ENCODE measurements around the gene CDCA4.

Gene CDCA4

DNA sequence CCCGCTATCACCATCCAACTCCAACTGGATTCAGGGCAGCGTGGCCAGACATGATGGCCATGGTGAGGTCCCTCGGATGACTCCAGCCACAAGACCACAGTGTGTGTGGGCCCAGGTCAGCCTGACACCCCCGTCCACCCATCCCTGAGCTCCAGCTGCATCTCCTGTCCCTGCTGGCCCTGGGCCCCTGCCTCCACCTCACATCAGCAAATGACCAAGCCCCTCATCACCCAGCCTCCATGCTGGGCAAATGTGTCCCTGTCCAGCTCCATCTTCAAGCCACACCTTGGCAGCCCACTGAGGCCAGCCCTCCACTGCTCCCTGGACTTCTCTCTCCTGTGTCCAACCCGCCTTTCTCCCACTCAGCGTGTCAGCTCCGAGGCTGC is 41.2 kb upstream of the CDCA4 start:
- DNase-seq (ENCODE audit: low read depth) = no peak
- no peak overlapping the region for H3K4me3 ChIP-seq (ENCODE audit: low read depth, low read length)
- TF ChIP-seq, protein P1, sequence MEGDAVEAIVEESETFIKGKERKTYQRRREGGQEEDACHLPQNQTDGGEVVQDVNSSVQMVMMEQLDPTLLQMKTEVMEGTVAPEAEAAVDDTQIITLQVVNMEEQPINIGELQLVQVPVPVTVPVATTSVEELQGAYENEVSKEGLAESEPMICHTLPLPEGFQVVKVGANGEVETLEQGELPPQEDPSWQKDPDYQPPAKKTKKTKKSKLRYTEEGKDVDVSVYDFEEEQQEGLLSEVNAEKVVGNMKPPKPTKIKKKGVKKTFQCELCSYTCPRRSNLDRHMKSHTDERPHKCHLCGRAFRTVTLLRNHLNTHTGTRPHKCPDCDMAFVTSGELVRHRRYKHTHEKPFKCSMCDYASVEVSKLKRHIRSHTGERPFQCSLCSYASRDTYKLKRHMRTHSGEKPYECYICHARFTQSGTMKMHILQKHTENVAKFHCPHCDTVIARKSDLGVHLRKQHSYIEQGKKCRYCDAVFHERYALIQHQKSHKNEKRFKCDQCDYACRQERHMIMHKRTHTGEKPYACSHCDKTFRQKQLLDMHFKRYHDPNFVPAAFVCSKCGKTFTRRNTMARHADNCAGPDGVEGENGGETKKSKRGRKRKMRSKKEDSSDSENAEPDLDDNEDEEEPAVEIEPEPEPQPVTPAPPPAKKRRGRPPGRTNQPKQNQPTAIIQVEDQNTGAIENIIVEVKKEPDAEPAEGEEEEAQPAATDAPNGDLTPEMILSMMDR (IDR thresholded peaks at IDR 0.05; ENCODE audit: low read depth, low read length, missing control alignments) = no peak

DNA sequence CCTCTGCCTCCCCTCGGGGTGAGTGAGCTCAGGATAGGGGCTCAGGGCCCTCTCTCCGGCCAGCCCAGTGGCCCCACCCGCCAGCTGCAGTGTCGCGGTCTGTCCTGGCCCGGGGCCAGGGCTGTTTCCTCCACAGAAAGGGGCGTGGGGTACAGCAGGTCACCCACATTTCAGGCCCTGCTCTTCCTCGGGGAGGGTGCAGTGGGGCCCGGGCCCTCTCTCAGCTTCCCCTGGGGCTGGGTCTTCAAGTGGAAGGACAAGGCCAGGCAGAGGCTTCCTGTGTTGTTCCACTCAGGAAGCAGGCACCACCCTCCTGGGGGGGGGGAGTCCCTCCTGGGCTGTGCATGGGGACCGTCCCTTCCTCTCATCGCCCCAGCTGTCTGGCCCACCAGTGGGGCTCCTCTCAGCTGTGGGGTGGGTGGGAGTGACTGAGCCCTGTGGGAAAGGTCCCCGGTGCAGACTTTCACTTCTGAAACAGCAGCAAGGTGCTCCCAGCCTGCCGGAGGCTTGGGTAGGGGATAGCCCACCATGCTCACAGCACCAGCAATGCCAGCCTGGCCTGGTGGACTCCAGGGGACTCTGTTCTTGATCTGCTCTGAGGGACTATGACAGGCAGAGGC is 40.7 kb upstream of the CDCA4 start:
- TF ChIP-seq, protein P1 (IDR thresholded peaks at IDR 0.05; ENCODE audit: low read depth, low read length, missing control alignments) = no peak
- in situ Hi-C loops (cut with HindIII; ENCODE audit: low sequenced_read_pairs) = no loop called here
- no peak for DNase-seq (ENCODE audit: low read depth)
- H3K4me3 ChIP-seq (ENCODE audit: low read depth, low read length) = no peak overlapping the region

More for the DNA sequence above, 41.2 kb upstream of the CDCA4 start:
- in situ Hi-C loops (cut with HindIII; ENCODE audit: low sequenced_read_pairs) = no loop called here

DNA sequence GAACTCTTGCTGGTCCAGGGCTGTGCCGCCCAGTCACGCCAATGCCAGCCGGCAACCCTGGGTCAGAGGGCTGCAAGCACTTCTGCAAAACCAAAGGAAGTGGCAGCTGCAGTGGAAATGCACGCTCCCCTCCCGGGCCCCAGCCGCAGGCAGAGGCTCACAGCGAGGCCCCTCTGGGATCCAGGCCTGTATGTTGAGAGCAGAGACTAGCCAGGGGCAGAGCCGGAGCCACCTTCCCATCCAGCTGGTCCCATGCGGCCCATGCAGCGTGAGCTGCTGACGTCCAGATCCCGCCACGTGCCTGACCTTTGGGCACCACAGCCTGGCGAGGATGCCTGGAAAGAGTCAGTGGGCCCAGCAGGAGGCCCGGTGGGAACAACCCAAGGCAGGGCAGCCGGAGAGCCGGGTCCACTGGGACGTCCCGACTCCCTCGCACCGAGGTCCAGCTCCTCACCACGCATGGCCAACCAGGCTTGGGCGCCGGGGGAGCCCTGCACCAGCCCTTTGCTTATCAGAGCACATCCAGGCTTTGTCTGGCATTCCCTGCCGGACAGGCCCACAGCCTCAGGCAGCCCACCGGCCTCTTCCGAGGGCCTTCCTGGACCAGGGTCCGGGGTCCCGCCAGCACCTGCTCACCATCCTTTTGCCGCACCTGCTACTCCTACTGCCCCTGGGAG is 40.0 kb upstream of the CDCA4 start:
- H3K4me3 ChIP-seq (ENCODE audit: low read depth, low read length) = no peak overlapping the region
- in situ Hi-C loops (cut with HindIII; ENCODE audit: low sequenced_read_pairs) = no loop called here
- TF ChIP-seq, protein P1 (IDR thresholded peaks at IDR 0.05; ENCODE audit: low read depth, low read length, missing control alignments) = no peak
- no peak for DNase-seq (ENCODE audit: low read depth)

DNA sequence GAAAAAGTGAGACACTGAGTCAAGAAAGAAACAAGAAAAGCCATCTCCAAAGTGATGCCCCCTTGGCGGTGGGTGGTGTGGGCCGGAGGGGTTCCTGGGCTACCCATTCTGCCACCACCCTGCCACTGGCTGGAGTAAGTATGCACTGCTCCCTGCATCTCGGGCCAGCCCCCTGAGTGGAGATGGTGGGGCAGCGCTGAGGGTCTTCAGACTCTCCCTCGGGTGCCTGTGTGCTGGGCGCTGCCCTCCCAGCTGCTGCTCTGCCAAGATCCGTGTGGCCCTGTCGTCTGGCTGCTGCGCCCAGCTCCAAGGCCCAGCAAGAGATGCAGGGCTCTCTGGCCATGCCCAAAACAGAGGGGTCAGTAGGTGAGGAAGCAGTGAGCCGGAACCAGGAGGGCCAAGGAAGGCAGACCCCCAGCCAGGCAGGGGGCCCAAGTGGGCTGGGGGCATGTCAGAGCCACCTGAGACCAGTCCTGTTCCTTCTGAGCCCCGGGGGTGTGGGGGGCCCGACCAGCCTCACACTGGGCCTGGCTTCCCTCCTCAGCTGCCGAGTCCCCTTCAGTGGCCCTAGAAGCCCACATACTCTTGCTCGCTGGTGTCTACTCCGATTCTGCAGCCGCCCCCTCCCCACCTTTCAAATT is 39.2 kb upstream of the CDCA4 start:
- no peak for DNase-seq (ENCODE audit: low read depth)
- in situ Hi-C loops (cut with HindIII; ENCODE audit: low sequenced_read_pairs) = loop anchor here (5.0 to 10.0 kb wide), 3 partner anchors 123 to 235 kb away; no protein-coding TSS in a partner anchor
- TF ChIP-seq, protein P1 (IDR thresholded peaks at IDR 0.05; ENCODE audit: low read depth, low read length, missing control alignments) = no peak
- H3K4me3 ChIP-seq (ENCODE audit: low read depth, low read length) = no peak overlapping the region

DNA sequence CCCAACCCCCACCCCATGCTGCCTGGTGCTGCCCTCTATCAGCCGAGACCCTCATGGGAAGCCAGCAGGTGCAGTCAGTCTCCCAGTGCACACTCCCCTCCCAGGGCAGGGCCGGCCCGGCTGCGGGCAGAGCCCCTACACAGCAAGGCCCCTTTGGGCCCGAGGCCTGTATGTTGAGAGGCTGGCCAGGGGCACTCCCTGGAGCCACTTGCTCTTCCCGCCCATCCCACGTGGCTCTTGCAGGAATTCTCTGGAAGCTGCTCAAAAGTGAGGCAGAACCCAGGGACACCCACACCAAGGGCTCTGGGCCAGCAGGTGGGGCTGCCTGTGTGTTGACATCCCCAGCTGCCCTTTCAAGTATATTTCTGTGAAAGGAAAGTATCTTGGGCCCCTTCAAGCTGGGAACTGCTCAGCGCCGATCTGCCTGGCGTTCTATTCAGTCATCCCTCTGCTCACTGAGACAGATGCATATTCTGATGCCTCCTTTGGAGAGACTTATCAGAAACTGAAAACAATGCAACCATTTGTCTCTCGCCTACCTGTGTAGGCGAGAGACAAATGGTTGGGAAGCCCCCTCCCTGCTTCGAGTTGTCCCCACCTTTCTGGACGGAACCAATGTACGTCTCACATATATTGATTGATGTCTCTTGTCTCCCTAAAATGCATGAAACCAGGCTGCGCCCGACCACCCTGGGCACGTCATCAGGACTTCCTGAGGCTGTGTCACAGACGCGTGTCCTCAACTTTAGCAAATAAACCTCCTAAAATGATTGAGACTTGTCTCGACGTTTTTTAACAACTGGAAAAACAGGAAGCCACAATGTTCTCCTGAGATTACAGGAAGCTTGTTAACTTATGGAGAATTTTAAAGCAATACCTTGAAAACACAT is 38.4 kb upstream of the CDCA4 start:
- no peak overlapping the region for H3K4me3 ChIP-seq (ENCODE audit: low read depth, low read length)
- in situ Hi-C loops (cut with HindIII; ENCODE audit: low sequenced_read_pairs) = loop anchor here (5.0 to 10.0 kb wide), 3 partner anchors 122 to 234 kb away; no protein-coding TSS in a partner anchor
- TF ChIP-seq, protein P1 (IDR thresholded peaks at IDR 0.05; ENCODE audit: low read depth, low read length, missing control alignments) = no peak

DNA sequence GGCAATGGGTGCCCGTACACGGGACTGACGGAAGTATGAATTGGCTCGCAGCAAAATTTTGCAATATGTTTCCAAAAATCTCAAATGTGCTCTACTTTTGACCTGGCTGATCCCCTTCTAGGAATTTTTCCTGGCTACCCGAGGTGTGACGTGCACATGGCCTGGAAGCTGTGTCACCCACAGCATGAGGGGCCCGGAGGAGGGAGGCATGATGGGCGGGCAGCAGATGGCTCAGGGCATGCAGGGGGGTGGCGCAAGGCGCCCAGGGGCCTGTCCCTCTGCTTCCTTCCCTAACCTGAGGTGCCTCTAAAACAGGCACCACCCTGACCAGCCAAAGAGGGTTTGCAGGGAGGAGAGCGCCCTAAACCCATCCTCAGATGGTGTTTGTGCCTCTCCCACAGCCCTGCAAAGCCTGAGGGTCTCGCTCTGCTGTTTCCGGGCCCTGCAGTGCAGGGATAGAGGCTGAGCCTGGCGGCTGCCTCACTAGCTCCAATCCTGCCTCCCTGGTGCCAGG is 37.7 kb upstream of the CDCA4 start:
- TF ChIP-seq, protein P1 (IDR thresholded peaks at IDR 0.05; ENCODE audit: low read depth, low read length, missing control alignments) = no peak
- DNase-seq (ENCODE audit: low read depth) = no peak
- in situ Hi-C loops (cut with HindIII; ENCODE audit: low sequenced_read_pairs) = loop anchor here (5.0 to 10.0 kb wide), 3 partner anchors 121 to 234 kb away; no protein-coding TSS in a partner anchor
- no peak overlapping the region for H3K4me3 ChIP-seq (ENCODE audit: low read depth, low read length)

More for the DNA sequence above, 38.4 kb upstream of the CDCA4 start:
- no peak for DNase-seq (ENCODE audit: low read depth)

All from astrocyte of the cerebellum (primary cell).